GM21737 (cell line): ENCODE data around the gene EEFSEC.
"Not testable (repeated sequence)": the region's sequence is repeated elsewhere in the genome, so short reads cannot be mapped to it uniquely, and the experiment has no call there.

Source experiments
- ATAC-seq: cut with Tn5 transposase; IDR thresholded peaks from one replicate; pipeline ENCODE4 v1.9.1; 2021; ENCODE audit warnings: mild to moderate bottlenecking, moderate library complexity; ENCODE audit not compliant: unreplicated experiment

EEFSEC gene

GRCh38 chr3:128151758-128152274 is 1.5 kb upstream of the EEFSEC start:
- no peak for ATAC-seq

- ATAC-seq, result no peak
These were observed 694 bp upstream of the EEFSEC start for GRCh38 chr3:128152419-128153155.

GRCh38 chr3:128154354-128154753 is 1.1 kb downstream of the EEFSEC start:
- not testable (repeated sequence) for ATAC-seq

GRCh38 chr3:128155616-128156360 is 2.5 kb downstream of the EEFSEC start:
- no peak for ATAC-seq

- no peak for ATAC-seq
These were observed 7.4 kb downstream of the EEFSEC start for GRCh38 chr3:128160661-128161060.

- no peak for ATAC-seq
These were observed 10.2 kb downstream of the EEFSEC start for GRCh38 chr3:128163432-128163831.

GRCh38 chr3:128166971-128167453 is 13.7 kb downstream of the EEFSEC start:
- no peak for ATAC-seq

GRCh38 chr3:128167646-128167972 is 14.3 kb downstream of the EEFSEC start:
- no peak for ATAC-seq

- no peak for ATAC-seq
These were observed 14.8 kb downstream of the EEFSEC start for GRCh38 chr3:128167973-128168674.

GRCh38 chr3:128168836-128169235 is 15.6 kb downstream of the EEFSEC start:
- no peak for ATAC-seq

- ATAC-seq, result no peak
These were observed 17.7 kb downstream of the EEFSEC start for GRCh38 chr3:128170866-128171516.

GRCh38 chr3:128173200-128173599 is 19.9 kb downstream of the EEFSEC start:
- no peak for ATAC-seq

GRCh38 chr3:128173849-128174248 is 20.6 kb downstream of the EEFSEC start:
- ATAC-seq, result no peak

- no peak for ATAC-seq
These were observed 21.7 kb downstream of the EEFSEC start for GRCh38 chr3:128174675-128175590.

- no peak for ATAC-seq
These were observed 22.5 kb downstream of the EEFSEC start for GRCh38 chr3:128175768-128176167.

GRCh38 chr3:128176276-128176833 is 23.1 kb downstream of the EEFSEC start:
- ATAC-seq, result no peak

GRCh38 chr3:128177865-128178264 is 24.6 kb downstream of the EEFSEC start:
- no peak for ATAC-seq

GRCh38 chr3:128178782-128179483 is 25.7 kb downstream of the EEFSEC start:
- ATAC-seq, result no peak

- ATAC-seq, result no peak
These were observed 26.2 kb downstream of the EEFSEC start for GRCh38 chr3:128179484-128179819.
